ENCODE results near the gene HAUS2. TPM values are rescaled to one million over a fixed set of nuclear protein-coding genes. Genes with fewer than 3 reads are reported as not detected.

The HAUS2 gene
- total RNA-seq, 1 donor from 2014 or later, result 17.1 TPM

DNA sequence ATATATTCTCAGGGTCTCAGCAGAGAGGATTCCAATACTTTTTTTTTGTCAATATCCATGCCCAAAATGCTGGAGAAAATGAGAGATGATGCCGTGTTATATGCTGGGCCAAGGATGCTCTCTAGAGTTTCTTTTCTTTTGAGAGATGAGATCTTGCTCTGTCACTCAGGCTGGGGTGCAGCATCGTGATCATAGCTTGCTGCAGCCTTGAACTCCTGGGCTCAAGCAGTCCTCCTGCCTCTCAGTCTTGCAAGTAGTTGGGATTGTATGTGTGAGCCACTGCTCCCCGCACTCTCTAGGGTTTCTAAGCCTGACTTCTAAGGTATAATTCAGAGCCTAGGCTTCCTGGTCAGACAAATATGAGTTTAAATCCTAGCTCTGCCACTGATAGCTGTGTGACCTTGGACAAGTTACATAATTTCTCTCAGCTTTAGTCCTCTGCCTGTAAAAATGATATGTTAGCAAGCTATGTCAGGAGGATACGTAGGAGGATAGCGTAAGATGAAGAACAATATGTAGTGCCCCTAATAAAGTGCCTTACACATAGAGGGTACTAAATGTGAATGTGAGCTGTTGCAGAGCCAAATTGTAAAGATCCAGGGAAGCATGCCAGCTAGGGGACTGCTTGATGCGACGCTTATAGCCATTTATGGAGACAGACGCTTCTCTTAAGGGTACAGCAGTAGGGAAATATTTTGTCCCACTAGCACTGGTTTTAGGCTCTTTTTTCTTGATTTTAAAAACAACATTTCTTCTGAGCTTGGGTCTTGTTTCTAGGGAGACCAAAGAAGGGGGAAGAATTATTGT, 34.1 kb downstream of the HAUS2 start:
- H3K4me3 ChIP-seq, result no peak overlapping the region
- no peaks in the 10 kb centered on the region for H3K36me3 ChIP-seq
- no peaks in the 10 kb centered on the region for H3K27me3 ChIP-seq
- H3K4me1 ChIP-seq, result peaks cover 27% of the 10 kb centered on the region
- no peak for DNase-seq
- intact Hi-C loops (cut with DNase I), result no loop called here
- H3K27ac ChIP-seq, result peak overlapping the region; percentile 75
- H3K9me3 ChIP-seq, result no peaks in the 10 kb centered on the region
- no peak for ATAC-seq
- TF ChIP-seq, protein P1, sequence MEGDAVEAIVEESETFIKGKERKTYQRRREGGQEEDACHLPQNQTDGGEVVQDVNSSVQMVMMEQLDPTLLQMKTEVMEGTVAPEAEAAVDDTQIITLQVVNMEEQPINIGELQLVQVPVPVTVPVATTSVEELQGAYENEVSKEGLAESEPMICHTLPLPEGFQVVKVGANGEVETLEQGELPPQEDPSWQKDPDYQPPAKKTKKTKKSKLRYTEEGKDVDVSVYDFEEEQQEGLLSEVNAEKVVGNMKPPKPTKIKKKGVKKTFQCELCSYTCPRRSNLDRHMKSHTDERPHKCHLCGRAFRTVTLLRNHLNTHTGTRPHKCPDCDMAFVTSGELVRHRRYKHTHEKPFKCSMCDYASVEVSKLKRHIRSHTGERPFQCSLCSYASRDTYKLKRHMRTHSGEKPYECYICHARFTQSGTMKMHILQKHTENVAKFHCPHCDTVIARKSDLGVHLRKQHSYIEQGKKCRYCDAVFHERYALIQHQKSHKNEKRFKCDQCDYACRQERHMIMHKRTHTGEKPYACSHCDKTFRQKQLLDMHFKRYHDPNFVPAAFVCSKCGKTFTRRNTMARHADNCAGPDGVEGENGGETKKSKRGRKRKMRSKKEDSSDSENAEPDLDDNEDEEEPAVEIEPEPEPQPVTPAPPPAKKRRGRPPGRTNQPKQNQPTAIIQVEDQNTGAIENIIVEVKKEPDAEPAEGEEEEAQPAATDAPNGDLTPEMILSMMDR (IDR thresholded peaks at IDR 0.05), result no peak

- no peak for ATAC-seq
- Histone ChIP-seq H3K4me1 (peaks cover 27% of the 10 kb centered on the region), H3K9me3 (no peaks in the 10 kb centered on the region), H3K27me3 (no peaks in the 10 kb centered on the region), H3K27ac (no peak overlapping the region), H3K4me3 (no peak overlapping the region), H3K36me3 (no peaks in the 10 kb centered on the region)
- intact Hi-C loops (cut with DNase I), result no loop called here
- TF ChIP-seq, protein P1 (IDR thresholded peaks at IDR 0.05), result no peak
- no peak for DNase-seq
These were observed 35.6 kb downstream of the HAUS2 start for GRCh38 chr15:42584031-42584765.

GRCh38 chr15:42590619-42591237, 42.1 kb downstream of the HAUS2 start:
- intact Hi-C loops (cut with DNase I), result no loop called here
- Histone ChIP-seq H3K36me3 (no peaks in the 10 kb centered on the region), H3K4me1 (peaks cover 10% of the 10 kb centered on the region), H3K27me3 (no peaks in the 10 kb centered on the region), H3K4me3 (no peak overlapping the region), H3K9me3 (no peaks in the 10 kb centered on the region), H3K27ac (no peak overlapping the region)
- TF ChIP-seq, protein P1 (IDR thresholded peaks at IDR 0.05), result no peak
- no peak for ATAC-seq
- no peak for DNase-seq

DNA sequence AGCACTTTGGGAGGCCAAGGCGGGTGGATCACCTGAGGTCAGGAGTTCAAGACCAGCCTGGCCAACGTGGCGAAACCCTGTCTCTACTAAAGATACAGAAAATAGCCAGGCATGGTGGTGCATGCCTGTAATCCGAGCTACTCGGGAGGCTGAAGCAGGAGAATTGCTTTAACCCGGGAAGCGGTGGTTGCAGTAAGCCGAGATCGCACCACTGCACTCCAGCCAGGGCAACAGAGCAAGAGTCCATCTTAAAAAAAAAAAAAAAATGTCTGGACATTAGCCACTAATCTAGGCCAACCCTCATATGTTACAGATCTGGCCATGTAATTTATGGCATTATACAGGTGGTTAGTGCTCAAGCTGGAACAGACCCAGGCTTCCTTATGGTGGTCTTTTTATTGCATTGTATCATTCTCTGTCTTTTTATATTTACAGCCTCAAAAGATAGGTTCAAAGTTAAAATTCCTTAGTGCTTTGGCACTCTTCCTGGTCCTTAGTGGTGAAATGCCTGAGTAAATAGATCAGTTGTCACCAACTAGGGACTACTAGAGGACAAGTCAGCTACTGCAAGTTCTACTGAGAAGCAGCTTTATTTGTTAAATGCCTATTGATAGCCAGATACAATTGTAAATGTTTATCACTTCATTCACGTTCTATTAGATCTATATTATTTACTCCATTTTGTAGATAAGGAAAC, 42.7 kb downstream of the HAUS2 start:
- Histone ChIP-seq H3K9me3 (no peaks in the 10 kb centered on the region), H3K36me3 (no peaks in the 10 kb centered on the region), H3K27ac (no peak overlapping the region), H3K27me3 (no peaks in the 10 kb centered on the region), H3K4me3 (no peak overlapping the region), H3K4me1 (peaks cover 17% of the 10 kb centered on the region)
- ATAC-seq (peak; percentile 74), DNase-seq (no peak)
- TF ChIP-seq, protein P1 (IDR thresholded peaks at IDR 0.05), result peak; percentile 42
- intact Hi-C loops (cut with DNase I), result no loop called here

- H3K4me3 ChIP-seq, result no peak overlapping the region
These were observed 44.1 kb downstream of the HAUS2 start for GRCh38 chr15:42592716-42593115.

More at GRCh38 chr15:42592716-42593115, 44.1 kb downstream of the HAUS2 start:
- ATAC-seq, result no peak
- peaks cover 23% of the 10 kb centered on the region for H3K4me1 ChIP-seq
- no peak overlapping the region for H3K27ac ChIP-seq
- no peak for DNase-seq
- H3K36me3 ChIP-seq, result no peaks in the 10 kb centered on the region
- no peaks in the 10 kb centered on the region for H3K9me3 ChIP-seq
- intact Hi-C loops (cut with DNase I), result no loop called here
- TF ChIP-seq, protein P1 (IDR thresholded peaks at IDR 0.05), result no peak
- no peaks in the 10 kb centered on the region for H3K27me3 ChIP-seq

All from upper lobe of right lung (tissue), 1 donor.